Activated T-cell treated with anti-CD3 and anti-CD28 coated beads for 48 hours (primary cell): ENCODE results near the gene DCDC2C.
"Not testable (repeated sequence)": the region's sequence is repeated elsewhere in the genome, so short reads cannot be mapped to it uniquely, and the experiment has no call there.

Source experiments
- DNase-seq: peaks from one replicate; pipeline ENCODE4 v3.0.0-alpha.2; 2020; ENCODE audit warnings: low read depth

The DCDC2C gene

GRCh38 chr2:3703236-3703756, at the start of gene DCDC2C:
Gene DCDC2C (plus strand): TSS chr2:3703575. CDS start chr2:3703752, 177 bp downstream.
- no peak for DNase-seq

GRCh38 chr2:3654011-3654410, 49.4 kb upstream of the DCDC2C start:
- DNase-seq: no peak

- no peak for DNase-seq
Observed at GRCh38 chr2:3654531-3655225, 48.7 kb upstream of the DCDC2C start.

GRCh38 chr2:3655871-3656761, 47.3 kb upstream of the DCDC2C start:
- DNase-seq: no peak

- DNase-seq: no peak
Observed at GRCh38 chr2:3656762-3657721, 46.3 kb upstream of the DCDC2C start.

- no peak for DNase-seq
Observed at GRCh38 chr2:3657881-3658280, 45.5 kb upstream of the DCDC2C start, which contains the start of gene ALLC. Gene ALLC (plus strand): TSS chr2:3658200. CDS start chr2:3671158, 12,958 bp downstream.

GRCh38 chr2:3659447-3660432, 43.6 kb upstream of the DCDC2C start:
- DNase-seq: no peak

- DNase-seq: not testable (repeated sequence)
Observed at GRCh38 chr2:3660640-3661039, 42.7 kb upstream of the DCDC2C start.

GRCh38 chr2:3661149-3661660, 42.2 kb upstream of the DCDC2C start:
- no peak for DNase-seq

GRCh38 chr2:3662239-3662638, 41.1 kb upstream of the DCDC2C start:
- DNase-seq: no peak

GRCh38 chr2:3664118-3664517, 39.3 kb upstream of the DCDC2C start:
- no peak for DNase-seq

GRCh38 chr2:3664925-3665324, 38.5 kb upstream of the DCDC2C start:
- no peak for DNase-seq

- no peak for DNase-seq
Observed at GRCh38 chr2:3665886-3666612, 37.3 kb upstream of the DCDC2C start.

GRCh38 chr2:3666613-3666975, 36.8 kb upstream of the DCDC2C start:
- DNase-seq: no peak

GRCh38 chr2:3667151-3667631, 36.2 kb upstream of the DCDC2C start:
- DNase-seq: no peak

- no peak for DNase-seq
Observed at GRCh38 chr2:3669656-3670055, 33.7 kb upstream of the DCDC2C start.

GRCh38 chr2:3670376-3670775, 33.0 kb upstream of the DCDC2C start:
- no peak for DNase-seq

- DNase-seq: no peak
Observed at GRCh38 chr2:3670941-3671340, 32.4 kb upstream of the DCDC2C start.

GRCh38 chr2:3672861-3673678, 30.3 kb upstream of the DCDC2C start:
- DNase-seq: no peak
